Subcutaneous abdominal adipose tissue (tissue), 5 donors: ENCODE results near the gene BEX4.

Source experiments
- H3K27ac ChIP-seq: one replicate; pipeline ENCODE4 v1.7.0; 2013; ENCODE audit warnings: low read depth, mild to moderate bottlenecking, inconsistent platforms, low read length, moderate library complexity
- H3K27me3 ChIP-seq, 5 donors: one replicate each; pipeline ENCODE4 v1.7.0; 2013; ENCODE audit warnings: low read length in 5 of 5, inconsistent platforms in 1 of 5; ENCODE audit not compliant: control insufficient read depth in 5 of 5, insufficient read depth in 4 of 5
- H3K36me3 ChIP-seq, 5 donors: one replicate each; pipeline ENCODE4 v1.7.0; 2013; ENCODE audit warnings: low read length in 5 of 5; ENCODE audit not compliant: control insufficient read depth in 5 of 5, insufficient read depth in 5 of 5
- H3K4me1 ChIP-seq, 5 donors: one replicate each; pipeline ENCODE4 v1.7.0; 2013; ENCODE audit warnings: low read length in 5 of 5, mild to moderate bottlenecking in 3 of 5, moderate library complexity in 1 of 5; ENCODE audit not compliant: control insufficient read depth in 5 of 5, insufficient read depth in 5 of 5
- H3K4me3 ChIP-seq, 5 donors: one replicate each; pipeline ENCODE4 v1.7.0; 2013; ENCODE audit warnings: low read length in 5 of 5, low read depth in 1 of 5
- H3K9ac ChIP-seq, 5 donors: one replicate each; pipeline ENCODE4 v1.7.0; 2013; ENCODE audit warnings: low read length in 5 of 5, mild to moderate bottlenecking in 4 of 5, moderate library complexity in 3 of 5
- H3K9me3 ChIP-seq, 5 donors: one replicate each; pipeline ENCODE4 v1.7.0; 2013; ENCODE audit warnings: low read length in 5 of 5; ENCODE audit not compliant: control insufficient read depth in 5 of 5
- donor health status: healthy.
- donor health status: healthy.
- donor health status: healthy.
- donor health status: healthy.
- donor health status: healthy.

Gene BEX4

GRCh38 chrX:103258275-103258674 lies 43.4 kb downstream of the BEX4 start:
- no peak overlapping the region for H3K27ac ChIP-seq
- H3K36me3 ChIP-seq = no peaks in the 10 kb centered on the region
- H3K9me3 ChIP-seq = peaks cover 0 to 5% (median 0%) of the 10 kb centered on the region in 5 donors
- peaks cover 0 to 13% (median 7%) of the 10 kb centered on the region in 5 donors for H3K4me1 ChIP-seq
- H3K9ac ChIP-seq = no peak overlapping the region
- no peak overlapping the region for H3K4me3 ChIP-seq
- peaks cover 0 to 13% (median 7%) of the 10 kb centered on the region in 5 donors for H3K27me3 ChIP-seq
